HCT116 (cell line): ENCODE measurements around the gene RNF152. TPM values are rescaled to one million over a fixed set of nuclear protein-coding genes. Genes with fewer than 3 reads are reported as not detected.

ENCODE experiments used
- ATAC-seq: fragments of 200-7000 bp; cut with Tn5 transposase; 2 replicates; pipeline ENCODE4 v1.9.1; 2020; ENCODE audit warnings: mild to moderate bottlenecking, moderate library complexity
- BruUV-seq: library from RNA; stranded (reverse); fragments of 400-500 nt; replicated peaks from 2 replicates; lab custom pipeline; 2021; lab: Mats Ljungman, UMichigan
- CTCF ChIA-PET: fragments of 300-600 bp; sonication (Branson Sonifier 250); formaldehyde crosslinking; loops from one replicate; lab custom pipeline; 2021; ENCODE audit warnings: antibody characterized with exemption; lab: Charles Lee
- POLR2A ChIA-PET: fragments of 300-600, 350-600 bp; sonication (Branson Sonifier 250); formaldehyde crosslinking; loops from one replicate; lab custom pipeline; 2021; ENCODE audit warnings: antibody characterized with exemption; lab: Charles Lee
- RAD21 ChIA-PET, 2 experiments: fragments of 300-600 bp; sonication (Branson Sonifier 250); formaldehyde crosslinking; loops; one replicate each; lab custom pipeline; 2023; ENCODE audit warnings: low total read pairs in 2 of 2; ENCODE audit not compliant: uncharacterized antibody in 2 of 2, unreplicated experiment in 2 of 2, low non-redundant PET in 1 of 2; lab: Charles Lee
- DNase-seq: peaks from one replicate; pipeline ENCODE4 v3.0.0-alpha.2; 2010; ENCODE audit warnings: low read depth, low spot score
- H2AFZ ChIP-seq: fragments of 200-600 bp; shearing (Covaris generic), sonication (generic); 2 replicates; pipeline ENCODE4 v1.6.1; 2017; ENCODE audit warnings: low read depth, mixed run types, mixed read lengths, antibody characterized with exemption, low read length; ENCODE audit not compliant: poor library complexity, severe bottlenecking
- H3K27ac ChIP-seq: 2 replicates; pipeline ENCODE4 v1.5.1; 2012; ENCODE audit warnings: low read depth, low read length
- H3K27me3 ChIP-seq: fragments of 200-600 bp; sonication (generic); 2 replicates; pipeline ENCODE4 v1.6.1; 2016; ENCODE audit warnings: mixed run types, low read length, mixed read lengths; ENCODE audit not compliant: insufficient read depth
- H3K36me3 ChIP-seq, 2 experiments: fragments of 200-500 bp in 1 of 2; fragments of 200-600 bp in 1 of 2; sonication (Bioruptor generic) in 1 of 2; sonication (generic) in 1 of 2; 2 replicates each; pipeline versions ENCODE4 v1.5.1 to v1.6.1; 2014 to 2016; ENCODE audit warnings: low read length in 2 of 2, inconsistent platforms in 1 of 2, mixed read lengths in 1 of 2, mixed run types in 1 of 2; ENCODE audit not compliant: insufficient read depth in 2 of 2, control insufficient read depth in 1 of 2
- H3K4me1 ChIP-seq, 2 experiments: fragments of 200-600 bp in 1 of 2; sonication (generic) in 1 of 2; 2 replicates each; pipeline versions ENCODE4 v1.5.1 to v1.6.1; 2012 to 2017; ENCODE audit warnings: low read length in 2 of 2, inconsistent platforms in 1 of 2, mild to moderate bottlenecking in 1 of 2, mixed read lengths in 1 of 2, mixed run types in 1 of 2, moderate library complexity in 1 of 2; ENCODE audit not compliant: insufficient read depth in 2 of 2, control insufficient read depth in 1 of 2
- H3K4me2 ChIP-seq: fragments of 200-600 bp; sonication (generic); 2 replicates; pipeline ENCODE4 v1.6.1; 2017; ENCODE audit warnings: mixed run types, low read length, mixed read lengths
- H3K4me3 ChIP-seq, 2 experiments: fragments of 200-600 bp in 1 of 2; sonication (generic) in 1 of 2; replicated peaks in 1 of 2; 2 replicates each; pipeline ENCODE4 v1.5.1; 2011 to 2016; ENCODE audit warnings: low read length in 2 of 2, control low read depth in 1 of 2, low read depth in 1 of 2, mild to moderate bottlenecking in 1 of 2, mixed read lengths in 1 of 2, mixed run types in 1 of 2
- H3K79me2 ChIP-seq: fragments of 200-600 bp; sonication (generic); 2 replicates; pipeline ENCODE4 v1.6.1; 2017; ENCODE audit warnings: mild to moderate bottlenecking, mixed run types, low read length, moderate library complexity, mixed read lengths; ENCODE audit not compliant: insufficient read depth
- H3K9ac ChIP-seq: fragments of 200-600 bp; sonication (generic); 2 replicates; pipeline ENCODE4 v1.6.1; 2016; ENCODE audit warnings: low read length, mixed read lengths
- H3K9me2 ChIP-seq: fragments of 200-600 bp; sonication (generic), shearing (Covaris generic); 2 replicates; pipeline ENCODE4 v1.6.1; 2017; ENCODE audit warnings: mixed run types, mild to moderate bottlenecking, moderate library complexity; ENCODE audit not compliant: insufficient read depth
- H3K9me3 ChIP-seq, 2 experiments: fragments of 200-500 bp in 1 of 2; fragments of 200-600 bp in 1 of 2; sonication (Bioruptor generic) in 1 of 2; sonication (generic) in 1 of 2; 2 replicates each; pipeline ENCODE4 v1.6.1; 2014 to 2017; ENCODE audit warnings: low read length in 2 of 2, mixed read lengths in 2 of 2, inconsistent platforms in 1 of 2, low read depth in 1 of 2, mild to moderate bottlenecking in 1 of 2, mixed run types in 1 of 2, moderate library complexity in 1 of 2; ENCODE audit not compliant: control insufficient read depth in 1 of 2, insufficient read depth in 1 of 2
- H4K20me1 ChIP-seq: fragments of 200-600 bp; sonication (generic), shearing (Covaris generic); 2 replicates; pipeline ENCODE4 v1.6.1; 2017; ENCODE audit warnings: mixed run types, mild to moderate bottlenecking, moderate library complexity; ENCODE audit not compliant: insufficient read depth
- EGR1 ChIP-seq: IDR thresholded peaks from 2 replicates; pipeline ENCODE4 v1.6.1; 2012; ENCODE audit warnings: low read depth
- ELF1 ChIP-seq: IDR thresholded peaks from 2 replicates; pipeline ENCODE4 v1.6.1; 2012; ENCODE audit warnings: low read depth, borderline replicate concordance
- EZH2phosphoT487 ChIP-seq: fragments of 200-600 bp; IDR thresholded peaks from 2 replicates; pipeline ENCODE4 v1.6.1; 2018; ENCODE audit warnings: antibody characterized with exemption, borderline replicate concordance
- FOSL1 ChIP-seq: IDR thresholded peaks from 2 replicates; pipeline ENCODE4 v1.6.1; 2012; ENCODE audit warnings: low read depth
- POLR2A ChIP-seq: IDR thresholded peaks from 2 replicates; pipeline ENCODE4 v1.7.0; 2011; ENCODE audit warnings: borderline replicate concordance; ENCODE audit not compliant: insufficient read depth, insufficient read length; ENCODE audit errors: extremely low read depth
- POLR2AphosphoS5 ChIP-seq: IDR thresholded peaks from 2 replicates; pipeline ENCODE4 v1.6.1; 2011; ENCODE audit warnings: mild to moderate bottlenecking, low read depth, low read length, moderate library complexity
- RAD21 ChIP-seq: IDR thresholded peaks from 2 replicates; pipeline ENCODE4 v1.6.1; 2012; ENCODE audit warnings: low read depth, mild to moderate bottlenecking
- SIN3A ChIP-seq: IDR thresholded peaks from 2 replicates; pipeline ENCODE4 v1.6.1; 2012; ENCODE audit warnings: low read depth
- SRF ChIP-seq: IDR thresholded peaks from 2 replicates; pipeline ENCODE4 v1.6.1; 2012; ENCODE audit warnings: low read depth
- TCF7L2 ChIP-seq: IDR thresholded peaks from 2 replicates; pipeline ENCODE4 v1.7.0; 2011; ENCODE audit warnings: borderline replicate concordance, inconsistent platforms; ENCODE audit not compliant: insufficient read depth, insufficient read length; ENCODE audit errors: extremely low read depth
- YY1 ChIP-seq: IDR thresholded peaks from 2 replicates; pipeline ENCODE4 v1.6.1; 2011; ENCODE audit warnings: low read length, low read depth, moderate library complexity, mild to moderate bottlenecking; ENCODE audit not compliant: insufficient replicate concordance; ENCODE audit errors: extremely low read depth
- ZFX ChIP-seq: fragments of 450-650 bp; IDR thresholded peaks from 2 replicates; pipeline ENCODE4 v1.6.1; 2017
- ZNF274 ChIP-seq: fragments of 200-500 bp; sonication (Bioruptor generic); IDR thresholded peaks from 2 replicates; pipeline ENCODE4 v1.6.1; 2014; ENCODE audit warnings: mild to moderate bottlenecking, low read depth, low read length, inconsistent platforms
- intact Hi-C: fragments of 100-400 bp; cut with micrococcal nuclease; formaldehyde crosslinking; loops from 2 replicates; pipeline ENCODE4 v1.10.0; 2022
- total RNA-seq: library from RNA; stranded (reverse); gene quantifications from one replicate; pipeline ENCODE4 v1.2.1, GENCODE V29; 2021; ENCODE audit not compliant: unreplicated experiment
- TF ChIP-seq, protein P1 (sequence below): IDR thresholded peaks from 2 replicates; pipeline ENCODE4 v1.6.1; 2012
- TF ChIP-seq, protein P2 (sequence below): IDR thresholded peaks from 2 replicates; pipeline ENCODE4 v1.6.1; 2012; ENCODE audit warnings: low read depth
- TF ChIP-seq, protein P3 (sequence below): IDR thresholded peaks from 2 replicates; pipeline ENCODE4 v1.6.1; 2011; ENCODE audit warnings: mild to moderate bottlenecking, low read length, moderate library complexity; ENCODE audit not compliant: insufficient replicate concordance; ENCODE audit errors: extremely low read depth

Gene RNF152
- total RNA-seq, 1 experiment from 2014 or later, result 0.47 TPM

DNA sequence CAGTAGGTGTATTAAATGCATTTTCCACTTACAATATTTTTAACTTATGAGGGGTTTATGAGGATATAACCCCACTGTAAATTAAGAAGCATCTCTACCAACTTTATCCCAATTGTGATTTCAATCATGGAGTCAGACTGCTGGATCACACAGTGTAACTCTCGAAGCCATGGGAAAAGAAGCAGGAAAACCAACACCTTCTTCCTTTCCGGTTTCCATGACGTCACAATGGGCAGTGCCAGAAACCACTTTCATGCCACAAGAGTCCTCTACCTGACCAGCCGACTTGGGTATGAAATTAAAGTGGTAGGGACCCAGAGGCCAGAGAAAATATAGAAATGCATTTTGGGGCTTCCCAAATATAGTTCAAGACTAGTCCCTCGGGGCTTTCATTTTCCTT lies 4.2 kb downstream of the RNF152 start:
- Histone ChIP-seq H3K36me3 (no peaks in the 10 kb centered on the region), H4K20me1 (no peaks in the 10 kb centered on the region), H3K9ac (no peak overlapping the region), H3K9me2 (no peaks in the 10 kb centered on the region), H2AFZ (no peak overlapping the region), H3K4me3 (no peak overlapping the region), H3K27ac (no peak overlapping the region), H3K4me2 (no peak overlapping the region), H3K9me3 (no peaks in the 10 kb centered on the region), H3K27me3 (peaks cover 8% of the 10 kb centered on the region; the same call in 1 of the 2 replicates), H3K79me2 (no peaks in the 10 kb centered on the region), H3K4me1 (peaks cover 0 to 4% of the 10 kb centered on the region in 2 experiments; a peak in 1 of 4 replicates)
- DNase-seq, result no peak
- POLR2A ChIA-PET, result no interaction called here
- ATAC-seq, result no peak
- intact Hi-C loops, result no loop called here
- TF ChIP-seq FOSL1 (no peak), ZFX (no peak), ZNF274 (no peak), TCF7L2 (no peak), YY1 (no peak), POLR2AphosphoS5 (no peak), EZH2phosphoT487 (no peak)
- TF ChIP-seq, protein P1, sequence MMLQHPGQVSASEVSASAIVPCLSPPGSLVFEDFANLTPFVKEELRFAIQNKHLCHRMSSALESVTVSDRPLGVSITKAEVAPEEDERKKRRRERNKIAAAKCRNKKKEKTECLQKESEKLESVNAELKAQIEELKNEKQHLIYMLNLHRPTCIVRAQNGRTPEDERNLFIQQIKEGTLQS, result no peak
- no TSS peak for BruUV-seq
- CTCF ChIA-PET, result no interaction called here
- RAD21 ChIA-PET, result no interaction called here

DNA sequence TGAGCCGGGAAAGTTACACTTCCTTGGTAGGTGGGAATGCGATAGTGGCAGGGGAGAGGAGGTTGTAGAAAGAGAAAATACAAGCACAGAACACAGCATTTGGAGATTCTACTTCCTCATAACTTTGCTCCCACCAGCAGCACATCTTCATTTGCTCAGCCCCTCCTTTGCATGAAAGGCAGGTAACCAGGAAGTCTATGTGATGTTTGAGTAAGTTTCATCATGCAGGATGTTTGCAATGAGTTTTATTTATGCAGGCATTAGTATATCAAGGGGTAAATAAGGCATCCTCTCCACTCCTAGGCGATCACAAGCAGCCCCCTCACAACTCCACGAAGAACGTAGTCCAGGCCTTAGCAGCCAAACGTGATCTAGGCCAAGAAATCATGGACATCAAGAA lies 5.0 kb downstream of the RNF152 start:
- intact Hi-C loops, result no loop called here
- Histone ChIP-seq H4K20me1 (no peaks in the 10 kb centered on the region), H3K4me3 (no peak overlapping the region), H3K4me2 (no peak overlapping the region), H3K9ac (no peak overlapping the region), H3K9me3 (no peaks in the 10 kb centered on the region), H3K36me3 (no peaks in the 10 kb centered on the region), H3K27ac (no peak overlapping the region), H3K79me2 (no peaks in the 10 kb centered on the region), H3K4me1 (no peaks in the 10 kb centered on the region), H2AFZ (no peak overlapping the region), H3K9me2 (no peaks in the 10 kb centered on the region), H3K27me3 (peaks cover 8% of the 10 kb centered on the region; the same call in 1 of the 2 replicates)
- CTCF ChIA-PET, result no interaction called here
- DNase-seq (no peak), ATAC-seq (no peak)
- RAD21 ChIA-PET, result no interaction called here
- POLR2A ChIA-PET, result no interaction called here
- BruUV-seq, result no TSS peak
- TF ChIP-seq SRF (no peak), EGR1 (no peak), ELF1 (no peak), POLR2A (no peak), POLR2AphosphoS5 (no peak), SIN3A (no peak), TCF7L2 (no peak), RAD21 (no peak), ZFX (no peak)
- TF ChIP-seq, protein P2, sequence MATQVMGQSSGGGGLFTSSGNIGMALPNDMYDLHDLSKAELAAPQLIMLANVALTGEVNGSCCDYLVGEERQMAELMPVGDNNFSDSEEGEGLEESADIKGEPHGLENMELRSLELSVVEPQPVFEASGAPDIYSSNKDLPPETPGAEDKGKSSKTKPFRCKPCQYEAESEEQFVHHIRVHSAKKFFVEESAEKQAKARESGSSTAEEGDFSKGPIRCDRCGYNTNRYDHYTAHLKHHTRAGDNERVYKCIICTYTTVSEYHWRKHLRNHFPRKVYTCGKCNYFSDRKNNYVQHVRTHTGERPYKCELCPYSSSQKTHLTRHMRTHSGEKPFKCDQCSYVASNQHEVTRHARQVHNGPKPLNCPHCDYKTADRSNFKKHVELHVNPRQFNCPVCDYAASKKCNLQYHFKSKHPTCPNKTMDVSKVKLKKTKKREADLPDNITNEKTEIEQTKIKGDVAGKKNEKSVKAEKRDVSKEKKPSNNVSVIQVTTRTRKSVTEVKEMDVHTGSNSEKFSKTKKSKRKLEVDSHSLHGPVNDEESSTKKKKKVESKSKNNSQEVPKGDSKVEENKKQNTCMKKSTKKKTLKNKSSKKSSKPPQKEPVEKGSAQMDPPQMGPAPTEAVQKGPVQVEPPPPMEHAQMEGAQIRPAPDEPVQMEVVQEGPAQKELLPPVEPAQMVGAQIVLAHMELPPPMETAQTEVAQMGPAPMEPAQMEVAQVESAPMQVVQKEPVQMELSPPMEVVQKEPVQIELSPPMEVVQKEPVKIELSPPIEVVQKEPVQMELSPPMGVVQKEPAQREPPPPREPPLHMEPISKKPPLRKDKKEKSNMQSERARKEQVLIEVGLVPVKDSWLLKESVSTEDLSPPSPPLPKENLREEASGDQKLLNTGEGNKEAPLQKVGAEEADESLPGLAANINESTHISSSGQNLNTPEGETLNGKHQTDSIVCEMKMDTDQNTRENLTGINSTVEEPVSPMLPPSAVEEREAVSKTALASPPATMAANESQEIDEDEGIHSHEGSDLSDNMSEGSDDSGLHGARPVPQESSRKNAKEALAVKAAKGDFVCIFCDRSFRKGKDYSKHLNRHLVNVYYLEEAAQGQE, result no peak
- TF ChIP-seq, protein P3, sequence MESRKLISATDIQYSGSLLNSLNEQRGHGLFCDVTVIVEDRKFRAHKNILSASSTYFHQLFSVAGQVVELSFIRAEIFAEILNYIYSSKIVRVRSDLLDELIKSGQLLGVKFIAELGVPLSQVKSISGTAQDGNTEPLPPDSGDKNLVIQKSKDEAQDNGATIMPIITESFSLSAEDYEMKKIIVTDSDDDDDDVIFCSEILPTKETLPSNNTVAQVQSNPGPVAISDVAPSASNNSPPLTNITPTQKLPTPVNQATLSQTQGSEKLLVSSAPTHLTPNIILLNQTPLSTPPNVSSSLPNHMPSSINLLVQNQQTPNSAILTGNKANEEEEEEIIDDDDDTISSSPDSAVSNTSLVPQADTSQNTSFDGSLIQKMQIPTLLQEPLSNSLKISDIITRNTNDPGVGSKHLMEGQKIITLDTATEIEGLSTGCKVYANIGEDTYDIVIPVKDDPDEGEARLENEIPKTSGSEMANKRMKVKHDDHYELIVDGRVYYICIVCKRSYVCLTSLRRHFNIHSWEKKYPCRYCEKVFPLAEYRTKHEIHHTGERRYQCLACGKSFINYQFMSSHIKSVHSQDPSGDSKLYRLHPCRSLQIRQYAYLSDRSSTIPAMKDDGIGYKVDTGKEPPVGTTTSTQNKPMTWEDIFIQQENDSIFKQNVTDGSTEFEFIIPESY, result no peak
